ENCODE results near the gene SCGB2B2. TPM values are rescaled to one million over a fixed set of nuclear protein-coding genes. Genes with fewer than 3 reads are reported as not detected.
A peak's percentile ranks its signal among the peaks of the same experiment; 100 is the strongest.

SCGB2B2 gene
- 1 to 10 TPM in 1 of 3 donors, under 1 TPM in 2; 0.80 to 5.6 (median 0.98) TPM for total RNA-seq

- TF ChIP-seq POLR2AphosphoS5 (IDR thresholded peaks at IDR 0.05): no peak
- TF ChIP-seq POLR2A (IDR thresholded peaks at IDR 0.05): no peak
- no peak for TF ChIP-seq CTCF (IDR thresholded peaks at IDR 0.05)
- intact Hi-C loops (cut with DNase I; ENCODE audit: low total_unique reads): no loop called here
- peak within 1 kb of the TSS; percentile 97 to 99 for H3K27ac ChIP-seq
Observed at GRCh38 chr19:34676697-34677385, at the start of gene SCGB2B2. Gene SCGB2B2, minus strand, starts transcription at chr19:34677159. Its CDS starts 82,596 bp downstream, at chr19:34594563.

GRCh38 chr19:34725400-34725799 lies 48.4 kb upstream of the SCGB2B2 start:
- Histone ChIP-seq H3K4me1 (no peaks in the 10 kb centered on the region), H3K27ac (no peak overlapping the region), H3K36me3 (no peaks in the 10 kb centered on the region), H3K27me3 (no peaks in the 10 kb centered on the region), H3K4me3 (no peak overlapping the region), H3K9me3 (no peaks in the 10 kb centered on the region)
- DNase-seq (ENCODE audit: low spot score in 2 of 2): no peak
- intact Hi-C loops (cut with DNase I; ENCODE audit: low total_unique reads): no loop called here
- TF ChIP-seq POLR2A (IDR thresholded peaks at IDR 0.05): no peak
- no peak for TF ChIP-seq CTCF (IDR thresholded peaks at IDR 0.05)
- no peak for TF ChIP-seq POLR2AphosphoS5 (IDR thresholded peaks at IDR 0.05)

More at GRCh38 chr19:34676697-34677385, at the start of gene SCGB2B2:
- Histone ChIP-seq H3K36me3 (peaks cover 6% of the 10 kb centered on the region), H3K9me3 (peaks cover 13 to 22% of the 10 kb centered on the region in 2 donors), H3K27me3 (no peaks in the 10 kb centered on the region), H3K4me1 (peaks cover 0 to 7% of the 10 kb centered on the region in 2 donors), H3K4me3 (peak within 1 kb of the TSS; percentile 71 to 82 (median 74))
- DNase-seq (ENCODE audit: low spot score in 2 of 2): no peak

GRCh38 chr19:34722353-34722752 lies 45.4 kb upstream of the SCGB2B2 start:
- Histone ChIP-seq H3K27ac (no peak overlapping the region), H3K36me3 (no peaks in the 10 kb centered on the region), H3K27me3 (no peaks in the 10 kb centered on the region), H3K4me1 (no peaks in the 10 kb centered on the region), H3K9me3 (no peaks in the 10 kb centered on the region), H3K4me3 (no peak overlapping the region)
- intact Hi-C loops (cut with DNase I; ENCODE audit: low total_unique reads): no loop called here
- no peak for DNase-seq (ENCODE audit: low spot score in 2 of 2)
- TF ChIP-seq CTCF (IDR thresholded peaks at IDR 0.05) (no peak), POLR2AphosphoS5 (IDR thresholded peaks at IDR 0.05) (no peak), POLR2A (IDR thresholded peaks at IDR 0.05) (no peak)

GRCh38 chr19:34715357-34715756 lies 38.4 kb upstream of the SCGB2B2 start:
- Histone ChIP-seq H3K4me3 (no peak overlapping the region), H3K27me3 (no peaks in the 10 kb centered on the region), H3K27ac (no peak overlapping the region), H3K4me1 (no peaks in the 10 kb centered on the region), H3K36me3 (no peaks in the 10 kb centered on the region), H3K9me3 (peaks cover 4 to 7% of the 10 kb centered on the region in 2 donors)
- DNase-seq (ENCODE audit: low spot score in 2 of 2): no peak
- intact Hi-C loops (cut with DNase I; ENCODE audit: low total_unique reads): no loop called here
- TF ChIP-seq POLR2AphosphoS5 (IDR thresholded peaks at IDR 0.05) (no peak), POLR2A (IDR thresholded peaks at IDR 0.05) (no peak), CTCF (IDR thresholded peaks at IDR 0.05) (no peak)

GRCh38 chr19:34713262-34713637 lies 36.3 kb upstream of the SCGB2B2 start:
- no peak for TF ChIP-seq POLR2AphosphoS5 (IDR thresholded peaks at IDR 0.05)
- Histone ChIP-seq H3K27ac (no peak overlapping the region), H3K4me3 (no peak overlapping the region), H3K4me1 (no peaks in the 10 kb centered on the region), H3K9me3 (peaks cover 4 to 7% of the 10 kb centered on the region in 2 donors), H3K27me3 (no peaks in the 10 kb centered on the region), H3K36me3 (no peaks in the 10 kb centered on the region)
- no peak for DNase-seq (ENCODE audit: low spot score in 2 of 2)
- intact Hi-C loops (cut with DNase I; ENCODE audit: low total_unique reads): loop anchor here (2.0 kb wide), 1 partner anchor 74 kb away; no protein-coding TSS in a partner anchor
